ENCODE results near the gene CRAT. TPM values are rescaled to one million over a fixed set of nuclear protein-coding genes. Genes with fewer than 3 reads are reported as not detected.
"Not testable (repeated sequence)": the region's sequence is repeated elsewhere in the genome, so short reads cannot be mapped to it uniquely, and the experiment has no call there.

Gene CRAT
- total RNA-seq, 4 donors from 2014 or later = 25.3 to 61.5 (median 44.9) TPM

- Histone ChIP-seq H3K4me3 (no peak overlapping the region), H3K4me1 (peaks cover 0 to 21% (median 6%) of the 10 kb centered on the region in 3 donors), H3K27me3 (no peaks in the 10 kb centered on the region), H3K27ac (peak overlapping the region in 2 of 4 donors; percentile 14 to 39), H3K9me3 (no peaks in the 10 kb centered on the region), H3K36me3 (peaks cover 19 to 97% (median 20%) of the 10 kb centered on the region in 3 donors)
- no peak for DNase-seq
- intact Hi-C loops (cut with DNase I) = no loop called here
- TF ChIP-seq, protein P1, sequence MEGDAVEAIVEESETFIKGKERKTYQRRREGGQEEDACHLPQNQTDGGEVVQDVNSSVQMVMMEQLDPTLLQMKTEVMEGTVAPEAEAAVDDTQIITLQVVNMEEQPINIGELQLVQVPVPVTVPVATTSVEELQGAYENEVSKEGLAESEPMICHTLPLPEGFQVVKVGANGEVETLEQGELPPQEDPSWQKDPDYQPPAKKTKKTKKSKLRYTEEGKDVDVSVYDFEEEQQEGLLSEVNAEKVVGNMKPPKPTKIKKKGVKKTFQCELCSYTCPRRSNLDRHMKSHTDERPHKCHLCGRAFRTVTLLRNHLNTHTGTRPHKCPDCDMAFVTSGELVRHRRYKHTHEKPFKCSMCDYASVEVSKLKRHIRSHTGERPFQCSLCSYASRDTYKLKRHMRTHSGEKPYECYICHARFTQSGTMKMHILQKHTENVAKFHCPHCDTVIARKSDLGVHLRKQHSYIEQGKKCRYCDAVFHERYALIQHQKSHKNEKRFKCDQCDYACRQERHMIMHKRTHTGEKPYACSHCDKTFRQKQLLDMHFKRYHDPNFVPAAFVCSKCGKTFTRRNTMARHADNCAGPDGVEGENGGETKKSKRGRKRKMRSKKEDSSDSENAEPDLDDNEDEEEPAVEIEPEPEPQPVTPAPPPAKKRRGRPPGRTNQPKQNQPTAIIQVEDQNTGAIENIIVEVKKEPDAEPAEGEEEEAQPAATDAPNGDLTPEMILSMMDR (IDR thresholded peaks at IDR 0.05) = peak; percentile 94 to 99 (median 98)
- TF ChIP-seq POLR2A (IDR thresholded peaks at IDR 0.05) = no peak
- WGBS, 2 donors = 22 to 43% methylated on average over 3 to 11 of the region's 13 CpGs
Measured at GRCh38 chr9:129131300-129132145, 20.9 kb upstream of the CRAT start.

DNA sequence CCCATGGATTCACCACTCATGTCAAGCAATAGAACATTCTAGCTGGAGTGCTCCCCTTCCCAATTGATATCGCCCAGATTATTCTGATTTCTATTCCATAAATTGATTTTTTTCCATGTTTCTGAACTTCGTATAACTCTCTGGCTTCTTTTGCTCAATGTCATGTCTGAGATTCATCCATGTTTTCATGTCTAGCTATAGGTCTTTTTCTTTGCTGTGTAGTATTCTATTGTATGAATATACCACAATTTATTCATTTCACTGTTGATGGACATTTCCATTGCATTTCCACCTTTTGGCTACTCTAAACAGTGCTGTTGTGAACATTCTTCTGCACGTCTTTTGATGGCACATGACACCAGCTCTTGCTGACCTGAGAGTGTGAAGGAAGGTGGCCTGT, 20.2 kb upstream of the CRAT start:
- H3K27ac ChIP-seq = peak overlapping the region in 1 of 4 donors; percentile 14
- peaks cover 17 to 97% (median 17%) of the 10 kb centered on the region in 3 donors for H3K36me3 ChIP-seq
- H3K4me3 ChIP-seq = no peak overlapping the region
- intact Hi-C loops (cut with DNase I) = no loop called here
- H3K4me1 ChIP-seq = peaks cover 0 to 29% (median 6%) of the 10 kb centered on the region in 3 donors
- H3K9me3 ChIP-seq = no peaks in the 10 kb centered on the region
- WGBS, 2 donors = 59 to 65% methylated on average over 3 of the region's 3 CpGs
- no peak for TF ChIP-seq POLR2A (IDR thresholded peaks at IDR 0.05)
- TF ChIP-seq, protein P1 (IDR thresholded peaks at IDR 0.05) = no peak
- no peak for DNase-seq
- H3K27me3 ChIP-seq = no peaks in the 10 kb centered on the region

DNA sequence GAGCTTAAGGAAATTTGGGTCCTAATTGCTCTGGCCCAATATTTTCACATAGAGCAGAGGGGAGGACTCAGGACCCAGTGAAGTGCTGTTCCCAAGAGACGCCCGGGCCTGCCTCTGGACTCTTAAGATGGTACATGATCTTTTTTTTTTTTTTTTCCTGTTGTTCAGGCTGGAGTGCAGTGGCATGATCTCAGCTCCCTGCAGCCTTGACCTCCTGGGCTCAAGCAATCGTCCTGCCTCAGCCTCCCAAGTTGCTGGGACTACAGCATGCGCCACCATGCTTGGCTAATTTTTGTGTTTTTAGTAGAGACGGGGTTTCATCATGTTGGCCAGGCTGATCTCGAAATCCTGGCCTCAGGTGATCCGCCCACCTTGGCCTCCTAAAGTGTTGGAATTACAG, 19.7 kb upstream of the CRAT start:
- H3K4me3 ChIP-seq; intact Hi-C loops (cut with DNase I); DNase-seq; H3K9me3 ChIP-seq; H3K27ac ChIP-seq; H3K27me3 ChIP-seq: not testable (repeated sequence)
- 73 to 79% methylated on average over 7 of the region's 7 CpGs for WGBS, 2 donors
- H3K4me1 ChIP-seq = peaks cover under 1 to 34% (median 6%) of the 10 kb centered on the region in 3 donors
- peaks cover 12 to 97% (median 14%) of the 10 kb centered on the region in 3 donors for H3K36me3 ChIP-seq

DNA sequence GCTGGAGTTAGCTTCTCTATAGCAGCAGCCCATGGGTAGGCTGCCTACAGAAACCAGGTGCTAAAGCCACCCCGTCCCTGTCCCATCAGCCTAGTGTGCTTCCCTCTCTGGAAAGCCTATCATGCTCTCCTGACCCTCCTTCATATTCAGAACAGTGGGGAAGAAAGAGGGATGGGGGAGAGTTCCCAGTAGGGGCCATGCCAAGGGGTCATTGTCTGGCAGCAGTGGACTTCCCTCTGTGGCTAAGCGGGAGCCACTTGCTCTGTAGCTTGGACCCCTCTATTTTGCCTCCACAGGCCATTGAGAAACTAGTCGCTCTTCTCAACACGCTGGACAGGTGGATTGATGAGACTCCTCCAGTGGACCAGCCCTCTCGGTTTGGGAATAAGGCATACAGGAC, 18.1 kb upstream of the CRAT start:
- Histone ChIP-seq H3K9me3 (no peaks in the 10 kb centered on the region), H3K4me1 (peaks cover 4 to 44% (median 9%) of the 10 kb centered on the region in 3 donors), H3K4me3 (no peak overlapping the region), H3K27me3 (no peaks in the 10 kb centered on the region), H3K27ac (no peak overlapping the region), H3K36me3 (peaks cover 6 to 97% (median 17%) of the 10 kb centered on the region in 3 donors)
- intact Hi-C loops (cut with DNase I) = no loop called here
- no peak for TF ChIP-seq POLR2A (IDR thresholded peaks at IDR 0.05)
- TF ChIP-seq, protein P1 (IDR thresholded peaks at IDR 0.05) = no peak
- 82 to 90% methylated on average over 3 to 5 of the region's 5 CpGs for WGBS, 2 donors
- no peak for DNase-seq

- peaks cover 4 to 42% (median 9%) of the 10 kb centered on the region in 3 donors for H3K4me1 ChIP-seq
- TF ChIP-seq POLR2A (IDR thresholded peaks at IDR 0.05) = no peak
- TF ChIP-seq, protein P1 (IDR thresholded peaks at IDR 0.05) = no peak
- H3K4me3 ChIP-seq = no peak overlapping the region
- H3K27ac ChIP-seq = peak overlapping the region; percentile 15 to 84 (median 62)
- DNase-seq = no peak
- peaks cover 0 to 97% (median 25%) of the 10 kb centered on the region in 3 donors for H3K36me3 ChIP-seq
- intact Hi-C loops (cut with DNase I) = no loop called here
- WGBS, 2 donors = 54 to 73% methylated on average over 5 to 8 of the region's 10 CpGs
- H3K27me3 ChIP-seq = no peaks in the 10 kb centered on the region
- H3K9me3 ChIP-seq = no peaks in the 10 kb centered on the region
Measured at GRCh38 chr9:129126749-129127618, 16.4 kb upstream of the CRAT start.
